Measurements from ENCODE around the gene RASGEF1B.

The RASGEF1B gene

DNA sequence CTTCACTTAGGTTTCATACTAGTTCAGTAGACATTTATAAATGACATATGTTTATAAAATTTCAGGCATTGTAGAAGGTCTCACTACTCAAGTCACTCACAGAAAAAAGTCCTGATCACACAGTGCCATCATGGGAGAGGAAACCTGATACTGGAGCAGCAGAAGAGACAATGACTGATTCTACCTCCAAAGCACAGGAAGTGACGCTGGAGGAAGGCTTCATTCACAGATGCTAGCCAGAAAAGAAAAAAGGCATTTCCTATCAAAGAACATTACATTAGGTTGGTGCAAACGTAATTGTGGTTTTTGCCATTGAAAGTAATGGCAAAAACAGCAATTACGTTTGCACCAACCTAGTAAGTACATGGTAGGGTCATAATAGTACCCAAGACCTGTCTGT, 79.5 kb downstream of the RASGEF1B start:
- DNase-seq = no peak

GRCh38 chr4:81389720-81390119, 82.0 kb downstream of the RASGEF1B start:
- no peak for DNase-seq

DNA sequence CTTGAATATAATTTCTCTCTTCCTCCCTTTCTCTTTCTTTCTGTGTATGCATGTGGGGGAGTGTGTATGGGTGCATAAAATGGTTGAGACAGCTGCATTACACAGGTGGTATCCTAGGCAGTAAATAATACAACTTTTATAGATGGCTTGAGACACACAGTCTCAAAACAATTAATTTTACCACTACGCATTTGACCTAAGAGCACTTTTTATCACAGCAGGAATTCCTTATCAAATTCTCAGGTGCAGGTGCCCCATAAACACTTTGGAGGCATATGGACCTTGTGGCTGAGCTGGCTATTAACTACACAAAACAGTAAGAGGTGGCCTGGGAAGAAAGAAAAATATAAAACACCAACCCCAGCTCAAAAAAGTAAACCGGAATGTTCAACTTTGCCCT, 91.3 kb downstream of the RASGEF1B start:
- no peak for DNase-seq

GRCh38 chr4:81378386-81378785, 93.3 kb downstream of the RASGEF1B start:
- no peak for DNase-seq

- no peak for DNase-seq
Observed at GRCh38 chr4:81377191-81377590, 94.5 kb downstream of the RASGEF1B start.

DNA sequence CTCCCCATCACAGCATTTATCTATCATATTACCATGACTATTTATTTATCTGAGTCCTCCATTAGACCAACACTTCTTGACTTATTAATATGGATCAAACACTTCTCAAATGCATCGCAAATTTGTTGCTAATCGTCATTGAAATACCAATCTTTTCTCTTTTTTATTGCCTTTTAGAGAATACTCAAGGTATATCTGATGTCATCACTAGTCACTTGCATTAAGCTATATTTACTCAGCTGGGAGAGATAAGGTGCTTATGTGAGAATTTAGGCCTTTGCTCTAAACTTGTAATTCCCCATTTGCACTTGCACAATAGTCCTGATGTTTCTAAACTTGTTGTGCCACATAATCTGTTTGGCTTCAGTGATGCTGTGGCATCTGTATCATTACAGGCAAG, 95.0 kb downstream of the RASGEF1B start:
- DNase-seq = no peak
